Spleen (tissue), 11 donors: ENCODE results near the gene DOCK11. TPM values are rescaled to one million over a fixed set of nuclear protein-coding genes. Genes with fewer than 3 reads are reported as not detected.

Experiments
- DNase-seq: peaks from one replicate; pipeline ENCODE4 v3.0.0-alpha.2; 2020
- H3K27ac ChIP-seq, 8 donors: fragments of 200-600 bp; sonication (generic) in 7 of 8; 1 replicate in 4 of 8; 2 replicates in 4 of 8; pipeline versions ENCODE4 v1.5.0 to v1.8.0; 2016 to 2021; ENCODE audit warnings: inconsistent platforms in 4 of 8, mild to moderate bottlenecking in 4 of 8, moderate library complexity in 1 of 8
- H3K27me3 ChIP-seq, 7 donors: fragments of 200-600 bp; sonication (generic) in 6 of 7; replicated peaks in 1 of 7; 1 replicate in 4 of 7; 2 replicates in 3 of 7; pipeline versions ENCODE4 v1.5.0 to v1.8.0; 2016 to 2021; ENCODE audit warnings: inconsistent platforms in 3 of 7, mild to moderate bottlenecking in 1 of 7
- H3K36me3 ChIP-seq, 6 donors: fragments of 200-600 bp; sonication (generic) in 5 of 6; 1 replicate in 4 of 6; 2 replicates in 2 of 6; pipeline versions ENCODE4 v1.5.0 to v1.8.0; 2016 to 2021; ENCODE audit warnings: inconsistent platforms in 2 of 6
- H3K4me1 ChIP-seq, 6 donors: fragments of 200-600 bp; sonication (generic) in 5 of 6; 1 replicate in 3 of 6; 2 replicates in 3 of 6; pipeline versions ENCODE4 v1.5.0 to v1.8.0; 2016 to 2021; ENCODE audit warnings: inconsistent platforms in 3 of 6
- H3K4me3 ChIP-seq, 8 donors: fragments of 200-600 bp; sonication (generic) in 7 of 8; 1 replicate in 4 of 8; 2 replicates in 4 of 8; pipeline versions ENCODE4 v1.5.0 to v1.8.0; 2016 to 2021; ENCODE audit warnings: inconsistent platforms in 4 of 8, mild to moderate bottlenecking in 4 of 8, moderate library complexity in 2 of 8
- H3K9me3 ChIP-seq, 8 donors: fragments of 200-600 bp; sonication (generic) in 7 of 8; 1 replicate in 4 of 8; 2 replicates in 4 of 8; pipeline versions ENCODE4 v1.5.0 to v1.8.0; 2016 to 2021; ENCODE audit warnings: inconsistent platforms in 4 of 8
- CTCF ChIP-seq, 11 experiments: fragments of 200-600 bp in 7 of 11; fragments of 450-650 bp in 4 of 11; sonication (generic) in 4 of 11; IDR thresholded peaks in 8 of 11; conservative IDR thresholded peaks in 3 of 11; 1 replicate in 7 of 11; 2 replicates in 4 of 11; pipeline versions ENCODE4 v1.4.0 to v1.8.0; 2016 to 2021; ENCODE audit warnings: antibody characterized with exemption in 11 of 11, inconsistent platforms in 4 of 11, mild to moderate bottlenecking in 1 of 11
- POLR2A ChIP-seq, 3 donors: fragments of 450-650 bp; IDR thresholded peaks; one replicate each; pipeline ENCODE4 v1.5.1; 2017; ENCODE audit warnings: antibody characterized with exemption in 3 of 3, mild to moderate bottlenecking in 1 of 3
- POLR2AphosphoS5 ChIP-seq, 3 donors: sonication (generic); formaldehyde crosslinking; IDR thresholded peaks; one replicate each; pipeline ENCODE4 v1.5.1; 2017; ENCODE audit warnings: antibody characterized with exemption in 3 of 3
- WGBS, 5 donors: extraction: QIAGEN DNeasy Blood & Tissue Kit in 3 of 5; methylation state at CpG; one replicate each; pipeline versions ENCODE4 v1.1.5 to v1.1.7; 2013 to 2018; 5-methylcytosine and 5-hydroxymethylcytosine counted together
- intact Hi-C: fragments of 100-400 bp; cut with DNase I; formaldehyde crosslinking; loops from one replicate; pipeline ENCODE4 v1.15.0; 2023; ENCODE audit warnings: low total_unique reads
- polyA plus RNA-seq, 3 donors: library from polyadenylated mRNA; stranded (reverse); fragments of 200-250 nt; gene quantifications; one replicate each; pipeline ENCODE4 v1.2.1, GENCODE V29; 2013
- total RNA-seq, 7 donors: library from RNA; depleted of rRNA in 3 of 7; stranded (reverse); fragments of >200 nt in 3 of 7; fragmentation: NEBNext Ultra II Directional in 4 of 7; extraction: Animal tissue kit (Norgen Biotek cat#: 25700) in 4 of 7; gene quantifications; one replicate each; pipeline versions ENCODE4 v1.1.0 to v1.2.1, GENCODE V29; 2016 to 2021
- donor health status: healthy with polysubstance abuse.
- donor health status: DM: no; HTN: no; CAD: no; lungs with moderate emphysema.
- donor health status: DM: no; HTN: no; CAD: no.
- donor health status: Bipolar disorder and iron deficiency.
- donor health status: healthy.
- donor health status: DM: no; HTN: no; CAD: no.
- donor health status: DM: yes; HTN: yes; CAD: no.

The DOCK11 gene
- total and polyA plus RNA-seq, 10 donors = 32.8 to 68.9 (median 56.0) TPM

DNA sequence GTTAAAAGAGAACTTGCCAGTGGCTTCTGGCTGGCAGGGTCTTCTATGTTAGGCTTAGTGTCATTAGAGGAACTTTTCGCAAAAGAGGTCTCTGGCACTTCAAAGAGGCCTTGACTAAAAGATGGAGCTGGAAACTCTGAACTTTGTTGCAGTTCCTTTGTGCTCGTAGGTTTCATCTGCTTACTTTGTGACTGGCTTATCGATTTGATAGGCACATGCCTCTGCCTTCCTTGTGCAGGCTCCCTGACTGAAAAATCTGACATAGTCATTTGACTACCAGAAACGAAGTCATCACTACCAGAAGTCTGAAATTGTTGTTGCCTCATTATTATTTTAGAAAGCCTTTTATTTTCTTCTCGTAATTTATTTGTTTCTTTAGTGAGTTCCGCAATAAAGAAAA lies 137.9 kb downstream of the DOCK11 start:
- WGBS, 5 donors = 68 to 84% (median 73%) methylated on average over 6 of the region's 6 CpGs
- H3K4me1 ChIP-seq = peaks cover 0 to 17% (median 2%) of the 10 kb centered on the region in 6 donors
- peak overlapping the region in 4 of 8 donors; percentile 29 to 62 (median 44) for H3K27ac ChIP-seq

GRCh38 chrX:118634336-118634735 lies 138.7 kb downstream of the DOCK11 start:
- peak; percentile 64 for DNase-seq
- no peaks in the 10 kb centered on the region for H3K27me3 ChIP-seq
- no peak overlapping the region for H3K4me3 ChIP-seq
- TF ChIP-seq CTCF (IDR thresholded peaks at IDR 0.05 in 8 of 11, conservative IDR thresholded peaks at IDR 0.05 in 3 of 11) (no peak), POLR2AphosphoS5 (IDR thresholded peaks at IDR 0.05) (peak in 1 of 3 donors; percentile 10)
- no peaks in the 10 kb centered on the region for H3K9me3 ChIP-seq
- peaks cover 0 to 17% (median 2%) of the 10 kb centered on the region in 6 donors for H3K4me1 ChIP-seq
- no peak overlapping the region for H3K27ac ChIP-seq
- intact Hi-C loops = loop anchor here (10.0 kb wide), 1 partner anchor 170 kb away; no protein-coding TSS in a partner anchor
- H3K36me3 ChIP-seq = peaks cover 0 to 93% (median 4%) of the 10 kb centered on the region in 6 donors
- 91 to 100% (median 99%) methylated on average over 9 to 18 of the region's 18 CpGs for WGBS, 5 donors

More for the DNA sequence above, 137.9 kb downstream of the DOCK11 start:
- intact Hi-C loops = loop anchor here (10.0 kb wide), 1 partner anchor 171 kb away; no protein-coding TSS in a partner anchor
- Histone ChIP-seq H3K27me3 (no peaks in the 10 kb centered on the region), H3K36me3 (peaks cover 0 to 93% (median 4%) of the 10 kb centered on the region in 6 donors), H3K4me3 (no peak overlapping the region), H3K9me3 (no peaks in the 10 kb centered on the region)
- TF ChIP-seq POLR2A (IDR thresholded peaks at IDR 0.05) (no peak), CTCF (IDR thresholded peaks at IDR 0.05 in 8 of 11, conservative IDR thresholded peaks at IDR 0.05 in 3 of 11) (no peak), POLR2AphosphoS5 (IDR thresholded peaks at IDR 0.05) (no peak)
- no peak for DNase-seq

DNA sequence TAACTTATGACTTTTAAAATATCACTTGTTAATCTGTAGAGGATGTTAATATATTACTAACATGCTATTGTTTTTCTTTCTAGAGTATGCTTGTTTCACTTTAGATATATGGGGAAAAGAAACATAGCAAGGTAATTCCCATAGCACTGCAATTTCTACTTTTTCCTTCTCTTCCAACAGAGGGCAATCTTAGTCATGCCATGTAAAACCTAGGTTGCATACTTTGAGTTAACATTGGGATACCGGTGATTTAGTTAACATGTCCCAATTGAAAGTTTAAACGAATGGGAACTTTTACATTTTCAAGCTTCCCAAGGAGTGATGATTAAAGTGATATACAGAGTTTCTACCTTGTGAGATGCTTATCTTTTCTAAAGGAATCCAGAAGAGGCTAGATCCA lies 142.4 kb downstream of the DOCK11 start:
- no peaks in the 10 kb centered on the region for H3K27me3 ChIP-seq
- intact Hi-C loops = loop anchor here (10.0 kb wide), 1 partner anchor 167 kb away; no protein-coding TSS in a partner anchor
- no peak overlapping the region for H3K27ac ChIP-seq
- H3K9me3 ChIP-seq = no peaks in the 10 kb centered on the region
- no peak overlapping the region for H3K4me3 ChIP-seq
- H3K4me1 ChIP-seq = no peaks in the 10 kb centered on the region
- 41 to 80% (median 63%) methylated on average over 2 of the region's 2 CpGs for WGBS, 5 donors
- H3K36me3 ChIP-seq = peaks cover 0 to 97% (median 14%) of the 10 kb centered on the region in 6 donors
- DNase-seq = no peak
- TF ChIP-seq POLR2A (IDR thresholded peaks at IDR 0.05) (no peak), CTCF (IDR thresholded peaks at IDR 0.05 in 8 of 11, conservative IDR thresholded peaks at IDR 0.05 in 3 of 11) (no peak), POLR2AphosphoS5 (IDR thresholded peaks at IDR 0.05) (no peak)

- no peak for DNase-seq
- Histone ChIP-seq H3K9me3 (no peaks in the 10 kb centered on the region), H3K36me3 (peaks cover 0 to 69% (median 10%) of the 10 kb centered on the region in 6 donors), H3K27ac (no peak overlapping the region), H3K27me3 (no peaks in the 10 kb centered on the region), H3K4me1 (no peaks in the 10 kb centered on the region), H3K4me3 (no peak overlapping the region)
- intact Hi-C loops = no loop called here
- WGBS, 5 donors = 47 to 80% (median 65%) methylated on average over 1 of the region's 1 CpG
- no peak for TF ChIP-seq POLR2AphosphoS5 (IDR thresholded peaks at IDR 0.05)
- TF ChIP-seq CTCF (IDR thresholded peaks at IDR 0.05 in 8 of 11, conservative IDR thresholded peaks at IDR 0.05 in 3 of 11) = peak in 3 of 11 experiments; percentile 19 to 33 (median 30)
Measured at GRCh38 chrX:118644378-118644777, 148.8 kb downstream of the DOCK11 start.
